GM12878 (cell line): ENCODE data around the gene OR14I1. TPM values are rescaled to one million over a fixed set of nuclear protein-coding genes. Genes with fewer than 3 reads are reported as not detected.

Source experiments
- ATAC-seq: fragments of 200-7000 bp; cut with Tn5 transposase; 3 replicates; pipeline ENCODE4 v1.9.1; 2020; ENCODE audit warnings: mild to moderate bottlenecking, moderate library complexity
- BruUV-seq: library from RNA; stranded (reverse); fragments of 400-500 nt; replicated peaks from 2 replicates; lab custom pipeline; 2021; lab: Mats Ljungman, UMichigan
- CTCF ChIA-PET: fragments of 300-600 bp; sonication (Branson Sonifier 250); formaldehyde crosslinking; extraction: SDS; loops from one replicate; lab custom pipeline; 2021; ENCODE audit warnings: inconsistent platforms; lab: Yijun Ruan, JAX
- POLR2A ChIA-PET: fragments of 350-600 bp; formaldehyde crosslinking; extraction: SDS; loops from one replicate; lab custom pipeline; 2021; ENCODE audit warnings: inconsistent platforms; lab: Charles Lee
- RAD21 ChIA-PET: fragments of 300-600 bp; sonication (Branson Sonifier 250); formaldehyde crosslinking; loops from one replicate; lab custom pipeline; 2023; ENCODE audit warnings: antibody characterized with exemption; ENCODE audit not compliant: unreplicated experiment; lab: Charles Lee
- SMC1A ChIA-PET: fragments of 300-600 bp; sonication (Branson Sonifier 250); formaldehyde crosslinking; loops from one replicate; lab custom pipeline; 2023; ENCODE audit not compliant: unreplicated experiment, uncharacterized antibody; lab: Charles Lee
- DNase-seq: peaks from one replicate; pipeline ENCODE4 v3.0.0-alpha.2; 2011; ENCODE audit warnings: low read depth, low spot score
- FAIRE-seq: peaks from 3 replicates; lab custom pipeline; 2011; peaks lifted over from hg19 to GRCh38; lab: Jason Lieb, UNC
- H2AFZ ChIP-seq: 2 replicates; pipeline ENCODE4 v1.6.0; 2011; ENCODE audit warnings: low read depth, low read length, control low read depth; ENCODE audit not compliant: control insufficient read depth
- H3K27ac ChIP-seq: 2 replicates; pipeline ENCODE4 v1.5.1; 2011; ENCODE audit warnings: control low read depth; ENCODE audit not compliant: control insufficient read depth, insufficient read depth
- H3K27me3 ChIP-seq, 2 experiments: replicated peaks in 1 of 2; 2 replicates each; pipeline versions ENCODE4 v1.6.0 to v1.6.1; 2011; ENCODE audit warnings: low read length in 1 of 2; ENCODE audit not compliant: control insufficient read depth in 2 of 2, insufficient read depth in 2 of 2
- H3K36me3 ChIP-seq, 2 experiments: 2 replicates each; pipeline ENCODE4 v1.5.1; 2011; ENCODE audit warnings: low read length in 1 of 2; ENCODE audit not compliant: control insufficient read depth in 2 of 2, insufficient read depth in 2 of 2
- H3K4me1 ChIP-seq: 2 replicates; pipeline ENCODE4 v1.6.1; 2011; ENCODE audit warnings: mild to moderate bottlenecking, low read length, moderate library complexity, mixed read lengths; ENCODE audit not compliant: control insufficient read depth, insufficient read depth
- H3K4me2 ChIP-seq: 2 replicates; pipeline ENCODE4 v1.6.0; 2011; ENCODE audit warnings: control low read depth; ENCODE audit not compliant: control insufficient read depth, insufficient read depth
- H3K4me3 ChIP-seq: fragments of 200-600 bp; sonication (generic); 2 replicates; pipeline ENCODE4 v1.5.1; 2016
- H3K79me2 ChIP-seq: 2 replicates; pipeline ENCODE4 v1.6.0; 2011; ENCODE audit warnings: low read length; ENCODE audit not compliant: control insufficient read depth, insufficient read depth
- H3K9ac ChIP-seq: 2 replicates; pipeline ENCODE4 v1.8.0; 2011; ENCODE audit warnings: low read length, control low read depth, mixed read lengths; ENCODE audit not compliant: control insufficient read depth, insufficient read depth
- H3K9me3 ChIP-seq: replicated peaks from 3 replicates; pipeline ENCODE4 v1.5.1; 2011; ENCODE audit warnings: mild to moderate bottlenecking, low read length; ENCODE audit not compliant: control insufficient read depth, insufficient read depth
- H4K20me1 ChIP-seq: 2 replicates; pipeline ENCODE4 v1.6.0; 2011; ENCODE audit not compliant: control insufficient read depth, insufficient read depth
- CREM ChIP-seq: IDR thresholded peaks from 2 replicates; pipeline ENCODE4 v1.6.1; 2014; ENCODE audit warnings: antibody characterized with exemption, low read depth
- ESRRA ChIP-seq: IDR thresholded peaks from 2 replicates; pipeline ENCODE4 v1.6.1; 2012; ENCODE audit warnings: mild to moderate bottlenecking, low read length, improper control_type of control experiment
- NFYA ChIP-seq: IDR thresholded peaks from 2 replicates; pipeline ENCODE4 v1.6.1; 2011; ENCODE audit warnings: low read depth, mild to moderate bottlenecking, low read length, improper control_type of control experiment, borderline replicate concordance
- NRF1 ChIP-seq: conservative IDR thresholded peaks from 2 replicates; pipeline ENCODE4 v1.6.1; 2011; ENCODE audit warnings: mild to moderate bottlenecking, low read depth, low read length, improper control_type of control experiment
- PBX3 ChIP-seq: IDR thresholded peaks from 2 replicates; pipeline ENCODE4 v1.6.1; 2011; ENCODE audit warnings: mild to moderate bottlenecking, low read depth, low read length, moderate library complexity; ENCODE audit not compliant: insufficient replicate concordance
- PML ChIP-seq: IDR thresholded peaks from 2 replicates; pipeline ENCODE4 v1.6.1; 2012; ENCODE audit warnings: low read length, inconsistent platforms
- POLR2AphosphoS2 ChIP-seq: IDR thresholded peaks from 2 replicates; pipeline ENCODE4 v1.6.1; 2011; ENCODE audit warnings: low read depth, mild to moderate bottlenecking, low read length, improper control_type of control experiment, moderate library complexity
- RB1 ChIP-seq: fragments of 450-650 bp; formaldehyde crosslinking; IDR thresholded peaks from 2 replicates; pipeline ENCODE4 v1.6.1; 2017; ENCODE audit warnings: mild to moderate bottlenecking, borderline replicate concordance
- SIN3A ChIP-seq: IDR thresholded peaks from 2 replicates; pipeline ENCODE4 v1.6.1; 2012; ENCODE audit warnings: low read depth, low read length, improper control_type of control experiment
- YY1 ChIP-seq: IDR thresholded peaks from 2 replicates; pipeline ENCODE4 v1.6.1; 2011; ENCODE audit warnings: low read depth, mild to moderate bottlenecking, low read length
- ZSCAN29 ChIP-seq: fragments of 450-650 bp; IDR thresholded peaks from 2 replicates; pipeline ENCODE4 v1.6.1; 2017; ENCODE audit warnings: mild to moderate bottlenecking, moderate library complexity
- WGBS: methylation state at CpG from one replicate; pipeline ENCODE4 v1.1.6; 2016; ENCODE audit warnings: low lambda C conversion rate; ENCODE audit not compliant: insufficient replicate concordance, insufficient coverage; ENCODE audit errors: missing lambda C conversion rate; 5-methylcytosine and 5-hydroxymethylcytosine counted together
- in situ Hi-C: fragments of 300-500 bp; cut with MboI; formaldehyde crosslinking; loops from 9 replicates; pipeline ENCODE4 v1.14.3; 2018; ENCODE audit warnings: mixed read lengths
- intact Hi-C: fragments of 100-400 bp; cut with micrococcal nuclease; formaldehyde crosslinking; loops from one replicate; pipeline ENCODE4 v1.14.2; 2022; ENCODE audit not compliant: unreplicated experiment
- polyA plus RNA-seq, 11 experiments: library from polyadenylated mRNA; depleted of rRNA in 4 of 11; unstranded in 6 of 11; stranded (reverse) in 5 of 11; fragments of >200 nt; fragmentation: Nextera tagmentation in 4 of 11; fragmentation: Illumina TruSeq in 1 of 11; extraction: Ambion mirVana in 4 of 11; extraction: Trizol in 1 of 11; gene quantifications; 1 replicate in 1 of 11; 2 replicates in 10 of 11; pipeline versions ENCODE4 v1.2.1 to v1.2.3, GENCODE V29; 2011 to 2016; ENCODE audit warnings: inconsistent platforms in 2 of 11, missing spikeins in 2 of 11, low read depth in 1 of 11
- total RNA-seq, 4 experiments: library from RNA; depleted of rRNA in 3 of 4; stranded (reverse); fragments of >200 nt in 3 of 4; fragmentation: Illumina TruSeq in 1 of 4; extraction: Trizol in 1 of 4; gene quantifications; 2 replicates each; pipeline versions ENCODE4 v1.2.1 to v1.2.3, GENCODE V29; 2013 to 2021
- TF ChIP-seq, protein P1 (sequence below): IDR thresholded peaks from 2 replicates; pipeline ENCODE4 v1.6.1; 2012; ENCODE audit warnings: mild to moderate bottlenecking, low read depth, low read length
- TF ChIP-seq, protein P2 (sequence below): IDR thresholded peaks from 2 replicates; pipeline ENCODE4 v1.6.1; 2012; ENCODE audit warnings: low read depth, low read length, improper control_type of control experiment

The OR14I1 gene
- total and polyA plus RNA-seq, 10 of the 15 experiments (the other 5 are each of a cell fraction or from before 2014, with no cell fraction given): 0.21 to 1.5 (median 0.79) TPM

DNA sequence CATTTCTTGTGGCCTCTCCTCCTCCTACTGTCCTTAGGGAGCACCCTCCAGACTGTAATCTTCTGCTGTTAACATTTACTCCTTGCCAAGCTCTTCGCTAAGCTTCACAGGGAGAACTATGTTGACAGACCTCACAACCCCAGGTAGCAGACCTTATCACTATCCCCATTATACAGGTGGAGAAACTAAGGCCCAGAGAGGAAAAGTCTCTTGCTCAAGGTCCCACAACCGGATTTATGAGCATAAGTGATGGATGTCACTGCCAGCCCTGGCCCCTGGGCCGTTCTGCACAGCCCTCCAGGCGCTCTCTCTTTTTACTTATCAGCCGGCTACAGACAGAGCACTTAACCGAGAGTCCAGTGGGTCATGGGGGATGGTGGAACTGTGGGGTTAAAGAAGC is 34.9 kb upstream of the OR14I1 start:
- DNase-seq (no peak), ATAC-seq (no peak), FAIRE-seq (no peak)
- POLR2A ChIA-PET: no interaction called here
- no peaks in the 10 kb centered on the region for H3K9me3 ChIP-seq
- SMC1A ChIA-PET: interaction anchor here (1.2 to 2.9 kb wide), 3 partner anchors 31 to 493 kb away, joined by 4 to 10 read pairs (median 4); no protein-coding TSS in a partner anchor
- no peak overlapping the region for H3K4me2 ChIP-seq
- intact Hi-C loops: no loop called here
- H3K9ac ChIP-seq: no peak overlapping the region
- no peaks in the 10 kb centered on the region for H3K4me1 ChIP-seq
- H3K36me3 ChIP-seq: no peaks in the 10 kb centered on the region
- no peak for TF ChIP-seq CREM
- no peak for TF ChIP-seq YY1
- no peak for TF ChIP-seq PML
- TF ChIP-seq POLR2AphosphoS2: no peak
- no peaks in the 10 kb centered on the region for H4K20me1 ChIP-seq
- RAD21 ChIA-PET: no interaction called here
- H3K79me2 ChIP-seq: no peaks in the 10 kb centered on the region
- H3K27me3 ChIP-seq: no peaks in the 10 kb centered on the region
- no peak overlapping the region for H3K4me3 ChIP-seq
- no peak overlapping the region for H3K27ac ChIP-seq
- WGBS: 41% methylated on average over 6 of the region's 6 CpGs
- in situ Hi-C loops: no loop called here
- no peak overlapping the region for H2AFZ ChIP-seq
- no TSS peak for BruUV-seq
- CTCF ChIA-PET: no interaction called here

- ATAC-seq (no peak), DNase-seq (no peak), FAIRE-seq (no peak)
- Histone ChIP-seq H3K4me2 (no peak overlapping the region), H3K9ac (no peak overlapping the region), H2AFZ (no peak overlapping the region), H3K36me3 (no peaks in the 10 kb centered on the region), H3K79me2 (no peaks in the 10 kb centered on the region), H3K4me1 (no peaks in the 10 kb centered on the region), H3K27me3 (no peaks in the 10 kb centered on the region), H4K20me1 (no peaks in the 10 kb centered on the region), H3K4me3 (no peak overlapping the region), H3K9me3 (no peaks in the 10 kb centered on the region), H3K27ac (no peak overlapping the region)
- SMC1A ChIA-PET: interaction anchor here (1.7 kb wide), 1 partner anchor 30 kb away, joined by 4 read pairs; no protein-coding TSS in a partner anchor
- in situ Hi-C loops (no loop called here), intact Hi-C loops (no loop called here)
- 29% methylated on average over 4 of the region's 4 CpGs for WGBS
- no TSS peak for BruUV-seq
- RAD21 ChIA-PET: no interaction called here
- POLR2A ChIA-PET: no interaction called here
- CTCF ChIA-PET: interaction anchor here (0.5 kb wide), 1 partner anchor 53 kb away, joined by 3 read pairs; no protein-coding TSS in a partner anchor
- TF ChIP-seq ESRRA (no peak), ZSCAN29 (no peak), NRF1 (no peak), SIN3A (no peak), PBX3 (no peak), NFYA (no peak), RB1 (no peak), CREM (no peak)
- TF ChIP-seq, protein P1, sequence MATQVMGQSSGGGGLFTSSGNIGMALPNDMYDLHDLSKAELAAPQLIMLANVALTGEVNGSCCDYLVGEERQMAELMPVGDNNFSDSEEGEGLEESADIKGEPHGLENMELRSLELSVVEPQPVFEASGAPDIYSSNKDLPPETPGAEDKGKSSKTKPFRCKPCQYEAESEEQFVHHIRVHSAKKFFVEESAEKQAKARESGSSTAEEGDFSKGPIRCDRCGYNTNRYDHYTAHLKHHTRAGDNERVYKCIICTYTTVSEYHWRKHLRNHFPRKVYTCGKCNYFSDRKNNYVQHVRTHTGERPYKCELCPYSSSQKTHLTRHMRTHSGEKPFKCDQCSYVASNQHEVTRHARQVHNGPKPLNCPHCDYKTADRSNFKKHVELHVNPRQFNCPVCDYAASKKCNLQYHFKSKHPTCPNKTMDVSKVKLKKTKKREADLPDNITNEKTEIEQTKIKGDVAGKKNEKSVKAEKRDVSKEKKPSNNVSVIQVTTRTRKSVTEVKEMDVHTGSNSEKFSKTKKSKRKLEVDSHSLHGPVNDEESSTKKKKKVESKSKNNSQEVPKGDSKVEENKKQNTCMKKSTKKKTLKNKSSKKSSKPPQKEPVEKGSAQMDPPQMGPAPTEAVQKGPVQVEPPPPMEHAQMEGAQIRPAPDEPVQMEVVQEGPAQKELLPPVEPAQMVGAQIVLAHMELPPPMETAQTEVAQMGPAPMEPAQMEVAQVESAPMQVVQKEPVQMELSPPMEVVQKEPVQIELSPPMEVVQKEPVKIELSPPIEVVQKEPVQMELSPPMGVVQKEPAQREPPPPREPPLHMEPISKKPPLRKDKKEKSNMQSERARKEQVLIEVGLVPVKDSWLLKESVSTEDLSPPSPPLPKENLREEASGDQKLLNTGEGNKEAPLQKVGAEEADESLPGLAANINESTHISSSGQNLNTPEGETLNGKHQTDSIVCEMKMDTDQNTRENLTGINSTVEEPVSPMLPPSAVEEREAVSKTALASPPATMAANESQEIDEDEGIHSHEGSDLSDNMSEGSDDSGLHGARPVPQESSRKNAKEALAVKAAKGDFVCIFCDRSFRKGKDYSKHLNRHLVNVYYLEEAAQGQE: no peak
- TF ChIP-seq, protein P2, sequence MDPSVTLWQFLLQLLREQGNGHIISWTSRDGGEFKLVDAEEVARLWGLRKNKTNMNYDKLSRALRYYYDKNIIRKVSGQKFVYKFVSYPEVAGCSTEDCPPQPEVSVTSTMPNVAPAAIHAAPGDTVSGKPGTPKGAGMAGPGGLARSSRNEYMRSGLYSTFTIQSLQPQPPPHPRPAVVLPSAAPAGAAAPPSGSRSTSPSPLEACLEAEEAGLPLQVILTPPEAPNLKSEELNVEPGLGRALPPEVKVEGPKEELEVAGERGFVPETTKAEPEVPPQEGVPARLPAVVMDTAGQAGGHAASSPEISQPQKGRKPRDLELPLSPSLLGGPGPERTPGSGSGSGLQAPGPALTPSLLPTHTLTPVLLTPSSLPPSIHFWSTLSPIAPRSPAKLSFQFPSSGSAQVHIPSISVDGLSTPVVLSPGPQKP: no peak
Measured at GRCh38 chr1:248736977-248737376, 34.4 kb upstream of the OR14I1 start.
